ENCODE data around the gene RNF121. TPM values are rescaled to one million over a fixed set of nuclear protein-coding genes. Genes with fewer than 3 reads are reported as not detected.

Gene RNF121
- total RNA-seq, 1 donor = 32.2 TPM

DNA sequence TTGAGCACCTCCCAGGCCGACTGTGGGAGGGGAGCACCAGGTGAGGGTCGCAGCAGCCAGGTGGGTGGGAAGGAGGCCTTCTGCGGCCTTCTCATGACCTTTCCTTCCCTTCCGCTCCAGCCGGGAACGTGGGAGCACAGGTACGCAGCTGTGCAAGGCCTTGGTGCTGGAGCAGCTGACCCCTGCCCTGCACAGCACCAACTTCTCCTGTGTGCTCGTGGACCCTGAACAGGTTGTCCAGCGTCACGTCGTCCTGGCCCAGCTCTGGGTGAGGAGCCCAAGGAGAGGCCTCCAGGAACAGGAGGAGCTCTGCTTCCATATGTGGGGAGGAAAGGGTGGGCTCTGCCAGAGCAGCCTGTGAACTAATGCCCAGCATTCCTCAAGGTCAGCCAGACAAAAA, 72.4 kb downstream of the RNF121 start:
- peaks cover 22% of the 10 kb centered on the region for H4K20me1 ChIP-seq (ENCODE audit: insufficient read depth, low read length)
- H2AFZ ChIP-seq (ENCODE audit: low read length) = no peak overlapping the region
- H3K27me3 ChIP-seq (ENCODE audit: insufficient read depth, low read length) = no peaks in the 10 kb centered on the region
- no peaks in the 10 kb centered on the region for H3K79me2 ChIP-seq (ENCODE audit: insufficient read depth, low read length)
- peaks cover 50% of the 10 kb centered on the region for H3K36me3 ChIP-seq (ENCODE audit: insufficient read depth, low read length)
- H3K27ac ChIP-seq (ENCODE audit: low read depth, low read length) = no peak overlapping the region
- no peak overlapping the region for H3K4me2 ChIP-seq (ENCODE audit: insufficient read depth, low read length)
- no peaks in the 10 kb centered on the region for H3K9me3 ChIP-seq (ENCODE audit: low read depth, low read length)
- peaks cover 10% of the 10 kb centered on the region for H3K4me1 ChIP-seq (ENCODE audit: insufficient read depth, low read length)
- no peak for TF ChIP-seq CTCF (IDR thresholded peaks at IDR 0.05; ENCODE audit: extremely low read depth, low read depth, low read length)
- H3K4me3 ChIP-seq (ENCODE audit: insufficient read depth, low read length) = no peak overlapping the region
- peak; percentile 4 for DNase-seq (ENCODE audit: insufficient read length, low spot score, missing footprints)

- DNase-seq (ENCODE audit: insufficient read length, low spot score, missing footprints) = peak; percentile 86
- Histone ChIP-seq H3K79me2 (ENCODE audit: insufficient read depth, low read length) (no peaks in the 10 kb centered on the region), H3K9me3 (ENCODE audit: low read depth, low read length) (no peaks in the 10 kb centered on the region), H3K27ac (ENCODE audit: low read depth, low read length) (no peak overlapping the region), H3K36me3 (ENCODE audit: insufficient read depth, low read length) (peaks cover 57% of the 10 kb centered on the region), H4K20me1 (ENCODE audit: insufficient read depth, low read length) (peaks cover 25% of the 10 kb centered on the region), H3K4me3 (ENCODE audit: insufficient read depth, low read length) (no peak overlapping the region), H3K4me1 (ENCODE audit: insufficient read depth, low read length) (peaks cover 10% of the 10 kb centered on the region), H2AFZ (ENCODE audit: low read length) (no peak overlapping the region), H3K27me3 (ENCODE audit: insufficient read depth, low read length) (no peaks in the 10 kb centered on the region), H3K4me2 (ENCODE audit: insufficient read depth, low read length) (no peak overlapping the region)
- TF ChIP-seq CTCF (IDR thresholded peaks at IDR 0.05; ENCODE audit: extremely low read depth, low read depth, low read length) = no peak
These were observed 73.2 kb downstream of the RNF121 start for GRCh38 chr11:72001834-72002591.

GRCh38 chr11:72002841-72003775, 74.3 kb downstream of the RNF121 start:
- Histone ChIP-seq H3K4me1 (ENCODE audit: insufficient read depth, low read length) (peaks cover 10% of the 10 kb centered on the region), H3K36me3 (ENCODE audit: insufficient read depth, low read length) (peaks cover 68% of the 10 kb centered on the region), H3K9me3 (ENCODE audit: low read depth, low read length) (no peaks in the 10 kb centered on the region), H3K4me3 (ENCODE audit: insufficient read depth, low read length) (no peak overlapping the region), H3K4me2 (ENCODE audit: insufficient read depth, low read length) (no peak overlapping the region), H3K79me2 (ENCODE audit: insufficient read depth, low read length) (no peaks in the 10 kb centered on the region), H3K27me3 (ENCODE audit: insufficient read depth, low read length) (no peaks in the 10 kb centered on the region), H3K27ac (ENCODE audit: low read depth, low read length) (no peak overlapping the region), H4K20me1 (ENCODE audit: insufficient read depth, low read length) (peaks cover 27% of the 10 kb centered on the region), H2AFZ (ENCODE audit: low read length) (no peak overlapping the region)
- TF ChIP-seq CTCF (IDR thresholded peaks at IDR 0.05; ENCODE audit: extremely low read depth, low read depth, low read length) = no peak
- peak; percentile 53 for DNase-seq (ENCODE audit: insufficient read length, low spot score, missing footprints)

DNA sequence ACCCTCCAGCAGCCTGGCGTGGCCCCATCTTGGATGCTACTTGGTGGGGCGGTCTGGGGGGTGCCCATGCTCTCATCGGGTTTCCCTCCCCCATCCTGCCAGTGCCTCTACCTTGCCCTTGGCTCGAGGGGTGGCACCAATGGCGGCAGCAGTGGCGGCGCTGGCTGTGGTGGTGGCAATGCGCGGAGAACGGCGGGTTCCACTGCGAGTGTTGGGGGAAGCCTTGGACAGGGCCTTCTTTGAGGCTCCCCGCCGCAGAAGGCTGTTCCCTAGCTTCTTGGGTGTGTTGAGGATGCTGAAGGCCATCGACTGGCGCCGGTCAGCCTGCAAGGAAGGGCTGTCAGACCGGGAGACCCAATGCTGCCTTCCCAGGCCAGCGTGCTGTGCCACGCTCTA, 74.9 kb downstream of the RNF121 start:
- Histone ChIP-seq H3K4me3 (ENCODE audit: insufficient read depth, low read length) (no peak overlapping the region), H4K20me1 (ENCODE audit: insufficient read depth, low read length) (peaks cover 31% of the 10 kb centered on the region), H3K9me3 (ENCODE audit: low read depth, low read length) (no peaks in the 10 kb centered on the region), H3K36me3 (ENCODE audit: insufficient read depth, low read length) (peaks cover 74% of the 10 kb centered on the region), H3K27ac (ENCODE audit: low read depth, low read length) (no peak overlapping the region), H2AFZ (ENCODE audit: low read length) (no peak overlapping the region), H3K4me1 (ENCODE audit: insufficient read depth, low read length) (peaks cover 10% of the 10 kb centered on the region), H3K4me2 (ENCODE audit: insufficient read depth, low read length) (no peak overlapping the region), H3K79me2 (ENCODE audit: insufficient read depth, low read length) (peaks cover 3% of the 10 kb centered on the region), H3K27me3 (ENCODE audit: insufficient read depth, low read length) (no peaks in the 10 kb centered on the region)
- no peak for TF ChIP-seq CTCF (IDR thresholded peaks at IDR 0.05; ENCODE audit: extremely low read depth, low read depth, low read length)
- peak; percentile 18 for DNase-seq (ENCODE audit: insufficient read length, low spot score, missing footprints)
